ENCODE results near the gene LYPD6B.

The LYPD6B gene

DNA sequence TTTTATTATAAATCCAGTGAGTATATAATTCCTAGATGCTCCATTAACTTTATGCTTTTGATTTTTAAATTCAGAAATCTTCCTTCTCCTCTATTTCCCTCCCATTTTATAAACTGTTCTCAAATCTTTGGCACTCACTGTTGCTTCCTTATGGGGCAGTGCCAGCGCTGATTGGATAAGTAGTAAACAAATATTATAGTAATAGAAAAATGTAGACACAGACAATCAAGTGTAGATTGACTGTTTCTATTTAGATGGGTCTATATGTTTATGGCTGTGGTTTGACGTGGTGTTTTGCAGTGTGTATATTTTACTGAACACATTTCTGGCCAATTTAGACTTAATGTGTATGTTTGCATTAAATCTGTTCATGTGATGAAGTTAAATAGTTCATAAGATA lies 36.6 kb downstream of the LYPD6B start:
- peaks cover 11% of the 10 kb centered on the region for H3K27me3 Mint-ChIP-seq
- H3K4me1 Mint-ChIP-seq: peaks cover 2% of the 10 kb centered on the region
- H3K4me3 Mint-ChIP-seq: no peak overlapping the region
- no peak overlapping the region for H3K27ac Mint-ChIP-seq
- H3K36me3 Mint-ChIP-seq: no peaks in the 10 kb centered on the region
- no peaks in the 10 kb centered on the region for H3K9me3 Mint-ChIP-seq

DNA sequence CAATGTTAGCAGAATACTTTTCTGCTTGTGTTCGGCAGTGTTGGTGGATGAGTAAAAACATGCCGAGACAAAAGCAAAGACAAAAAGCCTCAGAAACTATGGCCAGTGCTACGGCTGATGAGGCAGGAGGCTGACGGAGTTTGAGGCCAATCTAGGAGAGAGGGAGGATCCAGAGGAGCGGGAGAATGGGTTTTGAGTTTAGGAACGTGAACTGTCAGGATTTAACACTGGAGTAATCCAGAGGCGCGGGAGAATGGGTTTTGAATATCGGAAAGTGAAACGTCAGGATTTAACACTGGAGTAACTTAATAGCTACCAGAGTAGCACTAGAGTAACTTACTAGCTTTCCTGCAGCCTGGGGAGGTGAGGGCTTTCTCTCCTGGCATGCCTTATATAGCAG lies 37.4 kb downstream of the LYPD6B start:
- Mint-ChIP-seq H3K27me3 (peaks cover 9% of the 10 kb centered on the region), H3K36me3 (no peaks in the 10 kb centered on the region), H3K4me3 (no peak overlapping the region), H3K27ac (no peak overlapping the region), H3K9me3 (no peaks in the 10 kb centered on the region), H3K4me1 (no peaks in the 10 kb centered on the region)

GRCh38 chr2:149076863-149077412 lies 38.4 kb downstream of the LYPD6B start:
- H3K4me1 Mint-ChIP-seq: no peaks in the 10 kb centered on the region
- H3K36me3 Mint-ChIP-seq: no peaks in the 10 kb centered on the region
- no peak overlapping the region for H3K27ac Mint-ChIP-seq
- H3K9me3 Mint-ChIP-seq: no peaks in the 10 kb centered on the region
- H3K27me3 Mint-ChIP-seq: peaks cover 9% of the 10 kb centered on the region
- H3K4me3 Mint-ChIP-seq: no peak overlapping the region

DNA sequence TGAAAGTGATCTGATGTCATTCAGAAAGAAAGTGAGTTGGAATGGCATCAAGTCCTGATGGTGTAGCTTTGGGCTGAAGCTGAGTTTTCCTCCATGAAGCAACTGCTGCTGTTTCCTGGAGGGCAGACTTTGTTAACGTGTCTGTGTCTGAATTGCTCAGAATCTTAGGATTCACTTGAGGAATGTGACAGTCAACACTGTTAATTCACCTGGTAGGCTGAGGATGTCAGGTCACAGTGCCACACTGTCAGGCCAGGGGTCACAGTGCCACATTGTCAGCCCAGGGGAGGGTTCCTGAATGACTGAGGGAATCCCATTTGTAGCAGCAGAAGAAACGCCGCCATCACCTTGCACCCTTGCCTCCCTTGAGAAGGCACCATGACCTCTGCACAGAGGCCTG lies 39.4 kb downstream of the LYPD6B start:
- Mint-ChIP-seq H3K9me3 (no peaks in the 10 kb centered on the region), H3K27ac (no peak overlapping the region), H3K36me3 (no peaks in the 10 kb centered on the region), H3K27me3 (peaks cover 7% of the 10 kb centered on the region), H3K4me3 (no peak overlapping the region), H3K4me1 (no peaks in the 10 kb centered on the region)

- H3K9me3 Mint-ChIP-seq: no peaks in the 10 kb centered on the region
- no peak overlapping the region for H3K4me3 Mint-ChIP-seq
- H3K27me3 Mint-ChIP-seq: no peaks in the 10 kb centered on the region
- H3K27ac Mint-ChIP-seq: no peak overlapping the region
- H3K4me1 Mint-ChIP-seq: no peaks in the 10 kb centered on the region
- no peaks in the 10 kb centered on the region for H3K36me3 Mint-ChIP-seq
Observed at GRCh38 chr2:149080099-149080498, 41.6 kb downstream of the LYPD6B start.

- no peaks in the 10 kb centered on the region for H3K27me3 Mint-ChIP-seq
- no peaks in the 10 kb centered on the region for H3K9me3 Mint-ChIP-seq
- no peak overlapping the region for H3K27ac Mint-ChIP-seq
- no peaks in the 10 kb centered on the region for H3K36me3 Mint-ChIP-seq
- H3K4me3 Mint-ChIP-seq: no peak overlapping the region
- H3K4me1 Mint-ChIP-seq: no peaks in the 10 kb centered on the region
Observed at GRCh38 chr2:149080971-149081370, 42.5 kb downstream of the LYPD6B start.

DNA sequence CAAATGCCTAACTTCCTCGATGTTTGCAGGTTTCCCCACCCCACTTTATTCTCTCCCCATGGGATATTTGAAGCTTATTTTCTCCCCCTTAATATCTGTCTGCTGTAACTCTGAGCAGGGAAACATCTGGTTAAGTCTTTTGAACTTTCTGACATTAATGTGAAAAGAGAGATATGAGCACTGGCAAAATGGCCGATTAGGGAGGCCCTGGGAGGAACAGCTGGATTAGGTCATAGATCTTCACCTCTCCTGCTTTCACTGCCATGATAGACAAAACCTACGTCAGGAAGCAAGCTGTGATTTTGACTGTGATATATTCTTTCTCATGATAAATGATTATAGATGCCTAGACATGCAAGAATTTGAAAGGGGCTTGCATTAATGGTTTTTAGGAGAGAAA lies 43.6 kb downstream of the LYPD6B start:
- no peak overlapping the region for H3K4me3 Mint-ChIP-seq
- no peaks in the 10 kb centered on the region for H3K4me1 Mint-ChIP-seq
- H3K36me3 Mint-ChIP-seq: no peaks in the 10 kb centered on the region
- H3K27ac Mint-ChIP-seq: no peak overlapping the region
- H3K9me3 Mint-ChIP-seq: no peaks in the 10 kb centered on the region
- peaks cover 2% of the 10 kb centered on the region for H3K27me3 Mint-ChIP-seq

DNA sequence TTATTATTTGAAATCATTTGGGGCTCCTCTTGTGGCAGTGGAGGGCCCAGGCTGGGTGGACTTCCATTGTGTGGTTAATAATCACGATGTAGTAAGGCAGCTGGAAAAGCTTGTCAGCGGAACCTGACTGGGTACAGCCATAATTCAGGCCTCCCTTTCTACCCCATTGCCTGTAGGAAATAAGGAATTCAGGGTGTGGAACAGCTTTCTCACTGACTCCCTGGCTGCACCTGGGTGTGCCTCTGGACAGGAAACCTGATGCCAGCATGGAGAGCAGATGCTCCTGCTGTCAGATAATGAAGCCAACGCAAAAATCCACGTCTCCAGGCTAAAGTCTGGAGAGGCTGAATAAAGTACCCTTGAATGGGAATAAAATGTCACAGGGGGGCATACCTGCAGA lies 44.2 kb downstream of the LYPD6B start:
- Mint-ChIP-seq H3K27me3 (peaks cover 3% of the 10 kb centered on the region), H3K36me3 (no peaks in the 10 kb centered on the region), H3K27ac (no peak overlapping the region), H3K4me1 (no peaks in the 10 kb centered on the region), H3K4me3 (no peak overlapping the region), H3K9me3 (no peaks in the 10 kb centered on the region)

DNA sequence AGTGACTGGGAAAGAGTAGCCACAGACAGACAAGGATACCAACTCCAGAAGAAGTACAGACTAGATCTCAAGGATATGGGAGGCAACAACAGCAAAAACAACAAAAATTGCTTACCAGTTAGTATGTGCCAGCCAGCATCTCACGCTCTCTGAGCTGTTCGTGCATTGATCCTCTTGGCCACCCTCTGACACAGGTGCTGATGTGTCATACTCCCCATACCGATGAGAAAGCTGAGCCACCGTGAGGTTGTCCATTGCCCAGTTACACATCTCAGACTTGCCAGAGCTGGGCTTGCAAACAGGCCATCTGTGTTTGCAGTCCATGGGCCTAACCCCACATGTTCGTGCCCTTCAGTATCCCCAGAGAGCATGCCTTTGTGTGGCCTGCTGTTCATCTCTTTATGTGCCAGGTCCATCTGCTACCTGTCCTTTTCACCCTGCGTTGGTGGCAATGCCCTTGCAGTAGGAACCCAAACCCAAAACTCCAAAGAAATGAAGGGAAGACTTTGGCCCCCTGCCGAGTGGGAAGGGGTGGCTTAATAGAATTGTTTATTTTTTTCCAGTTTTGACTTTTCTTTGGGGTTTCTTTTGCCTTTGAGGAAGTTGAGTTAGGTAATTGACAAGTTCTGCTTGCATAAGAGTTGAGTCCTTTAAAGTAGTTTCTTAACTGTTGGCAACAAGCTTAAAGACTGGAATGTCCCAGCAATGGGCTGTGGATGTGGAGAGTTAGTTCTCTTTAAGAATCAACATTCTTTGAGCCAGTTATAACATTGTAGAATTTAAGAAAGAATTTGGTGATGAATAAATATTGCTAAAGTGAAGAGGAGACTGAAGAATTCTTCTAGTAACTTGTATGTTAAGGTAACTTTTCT lies 46.7 kb downstream of the LYPD6B start:
- Mint-ChIP-seq H3K4me3 (no peak overlapping the region), H3K9me3 (no peaks in the 10 kb centered on the region), H3K36me3 (no peaks in the 10 kb centered on the region), H3K27ac (no peak overlapping the region), H3K4me1 (no peaks in the 10 kb centered on the region), H3K27me3 (peaks cover 5% of the 10 kb centered on the region)

DNA sequence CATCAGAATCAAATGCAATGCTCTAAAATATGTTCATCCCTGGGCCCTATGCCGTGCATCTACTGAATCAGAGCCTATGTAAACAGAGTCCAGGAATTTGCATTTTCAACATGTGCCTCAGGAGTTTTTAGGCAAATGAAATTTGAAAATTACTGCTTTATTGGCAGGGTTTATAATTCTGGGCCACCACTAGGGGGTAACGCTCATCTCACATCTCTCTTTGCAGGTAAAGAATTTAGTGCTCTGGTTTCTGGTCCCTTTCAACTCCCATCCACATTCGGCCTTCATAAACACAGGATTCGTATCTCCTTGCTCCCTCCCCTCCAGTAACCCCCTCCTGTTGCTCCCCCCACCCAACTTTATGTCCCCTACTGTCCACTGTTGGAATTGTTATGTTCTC lies 49.3 kb downstream of the LYPD6B start:
- Mint-ChIP-seq H3K36me3 (no peaks in the 10 kb centered on the region), H3K27ac (no peak overlapping the region), H3K27me3 (peaks cover 7% of the 10 kb centered on the region), H3K4me1 (no peaks in the 10 kb centered on the region), H3K4me3 (no peak overlapping the region), H3K9me3 (no peaks in the 10 kb centered on the region)

DNA sequence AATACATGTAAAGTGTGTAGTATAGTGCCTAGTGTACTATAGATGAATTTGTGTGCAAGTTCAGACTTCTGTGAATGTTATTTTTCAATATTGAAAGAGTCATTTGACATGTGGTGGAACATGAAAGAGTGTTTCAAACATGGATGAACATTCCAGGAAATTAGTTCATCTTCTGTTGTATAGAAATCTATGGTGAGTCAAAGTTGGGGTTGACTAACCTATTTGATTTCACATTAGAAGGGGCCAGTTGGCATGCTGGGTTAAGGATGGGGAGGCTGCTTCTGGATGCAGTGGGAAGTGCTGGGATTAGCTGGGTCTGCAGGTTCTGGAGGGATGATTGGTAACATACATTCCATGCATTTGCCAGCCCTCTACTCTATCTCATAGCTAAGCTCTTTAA lies 50.6 kb downstream of the LYPD6B start:
- no peaks in the 10 kb centered on the region for H3K9me3 Mint-ChIP-seq

GRCh38 chr2:149090706-149091105 lies 52.2 kb downstream of the LYPD6B start:
- Mint-ChIP-seq H3K27ac (no peak overlapping the region), H3K4me3 (no peak overlapping the region), H3K4me1 (no peaks in the 10 kb centered on the region), H3K9me3 (no peaks in the 10 kb centered on the region), H3K27me3 (peaks cover 11% of the 10 kb centered on the region), H3K36me3 (no peaks in the 10 kb centered on the region)

More for the DNA sequence above, 50.6 kb downstream of the LYPD6B start:
- Mint-ChIP-seq H3K27me3 (peaks cover 8% of the 10 kb centered on the region), H3K27ac (no peak overlapping the region), H3K4me1 (no peaks in the 10 kb centered on the region), H3K4me3 (no peak overlapping the region), H3K36me3 (no peaks in the 10 kb centered on the region)

- Mint-ChIP-seq H3K36me3 (no peaks in the 10 kb centered on the region), H3K27ac (no peak overlapping the region), H3K9me3 (no peaks in the 10 kb centered on the region), H3K27me3 (peaks cover 14% of the 10 kb centered on the region), H3K4me3 (no peak overlapping the region), H3K4me1 (no peaks in the 10 kb centered on the region)
Observed at GRCh38 chr2:149093579-149093978, 55.1 kb downstream of the LYPD6B start.

DNA sequence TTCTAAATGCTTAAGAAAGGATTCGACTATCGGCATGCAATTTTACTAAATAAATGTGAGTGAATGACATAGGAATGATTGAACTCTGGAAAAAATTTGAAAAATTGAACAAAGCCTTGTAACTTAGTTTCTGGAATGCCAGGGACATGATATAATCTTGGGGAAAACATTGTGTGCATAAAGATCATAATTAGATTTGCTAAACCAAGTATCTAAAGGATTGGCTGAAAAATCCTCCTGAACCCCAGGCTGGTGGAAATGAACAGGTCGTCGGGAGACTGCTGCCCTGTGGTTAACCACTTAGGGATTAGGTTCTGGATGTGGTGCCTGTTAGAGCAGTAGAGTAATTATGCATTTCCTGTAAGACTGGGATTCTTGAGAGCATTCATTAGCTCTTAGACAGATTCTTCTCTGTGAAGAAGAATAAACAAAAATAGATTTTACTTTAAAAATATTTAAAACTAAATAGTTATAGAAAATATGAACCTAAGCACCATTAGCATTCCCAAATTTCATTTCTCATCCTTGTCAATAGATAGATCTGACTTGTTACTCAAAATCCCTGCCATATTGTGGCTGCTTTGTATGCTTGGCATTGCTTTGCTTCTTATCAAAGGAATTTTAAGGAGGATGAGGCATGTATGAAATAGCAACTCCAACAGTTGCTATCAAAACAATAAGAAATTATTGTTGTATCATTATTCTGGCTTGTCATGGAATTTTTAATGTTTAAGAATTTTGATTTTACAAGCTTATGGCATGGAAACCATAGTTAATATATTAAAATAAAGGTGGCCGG lies 55.9 kb downstream of the LYPD6B start:
- no peaks in the 10 kb centered on the region for H3K36me3 Mint-ChIP-seq
- peaks cover 13% of the 10 kb centered on the region for H3K27me3 Mint-ChIP-seq
- no peaks in the 10 kb centered on the region for H3K4me1 Mint-ChIP-seq
- no peak overlapping the region for H3K4me3 Mint-ChIP-seq
- H3K27ac Mint-ChIP-seq: no peak overlapping the region
- H3K9me3 Mint-ChIP-seq: no peaks in the 10 kb centered on the region

GRCh38 chr2:149098701-149099100 lies 60.2 kb downstream of the LYPD6B start:
- Mint-ChIP-seq H3K27me3 (peaks cover 11% of the 10 kb centered on the region), H3K36me3 (no peaks in the 10 kb centered on the region), H3K4me3 (no peak overlapping the region), H3K27ac (no peak overlapping the region), H3K4me1 (no peaks in the 10 kb centered on the region), H3K9me3 (no peaks in the 10 kb centered on the region)

GRCh38 chr2:149099298-149099697 lies 60.8 kb downstream of the LYPD6B start:
- Mint-ChIP-seq H3K36me3 (no peaks in the 10 kb centered on the region), H3K27ac (no peak overlapping the region), H3K4me1 (no peaks in the 10 kb centered on the region), H3K27me3 (peaks cover 9% of the 10 kb centered on the region), H3K9me3 (no peaks in the 10 kb centered on the region), H3K4me3 (no peak overlapping the region)

Measured in activated naive CD4-positive, alpha-beta T cell treated with anti-CD3 and anti-CD28 coated beads, Interleukin-2, amount 50 U/mL, for 24 hours (primary cell).